ENCODE results near the gene LCK.
"Not testable (repeated sequence)": the region's sequence is repeated elsewhere in the genome, so short reads cannot be mapped to it uniquely, and the experiment has no call there.

The LCK gene

GRCh38 chr1:32274646-32275340, 23.7 kb downstream of the LCK start:
- no peak for DNase-seq

GRCh38 chr1:32275424-32275823, 24.4 kb downstream of the LCK start:
- DNase-seq: no peak

DNA sequence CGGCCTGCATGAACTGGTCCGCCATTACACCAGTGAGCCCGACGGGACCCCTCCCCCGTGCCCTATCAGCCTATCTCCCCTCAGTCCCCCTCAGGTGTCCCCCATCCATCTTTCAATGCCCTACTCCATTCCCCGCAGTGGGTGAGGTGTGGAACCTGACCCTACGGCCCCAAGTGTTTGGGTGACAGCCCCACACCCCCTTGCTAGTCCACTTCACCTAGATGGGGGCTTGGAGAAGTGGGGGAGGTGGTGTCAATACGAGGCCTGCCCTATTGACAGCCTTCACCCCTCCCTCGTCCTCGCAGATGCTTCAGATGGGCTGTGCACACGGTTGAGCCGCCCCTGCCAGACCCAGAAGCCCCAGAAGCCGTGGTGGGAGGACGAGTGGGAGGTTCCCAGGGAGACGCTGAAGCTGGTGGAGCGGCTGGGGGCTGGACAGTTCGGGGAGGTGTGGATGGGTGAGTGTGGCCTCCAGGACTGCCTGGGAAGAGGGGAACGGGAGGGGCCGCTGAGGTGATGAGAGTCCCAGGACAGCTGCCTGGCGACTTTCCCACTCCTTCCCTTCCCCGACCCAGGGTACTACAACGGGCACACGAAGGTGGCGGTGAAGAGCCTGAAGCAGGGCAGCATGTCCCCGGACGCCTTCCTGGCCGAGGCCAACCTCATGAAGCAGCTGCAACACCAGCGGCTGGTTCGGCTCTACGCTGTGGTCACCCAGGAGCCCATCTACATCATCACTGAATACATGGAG, 25.1 kb downstream of the LCK start:
- DNase-seq: no peak

- DNase-seq: not testable (repeated sequence)
These were observed 33.7 kb downstream of the LCK start for GRCh38 chr1:32284777-32285176.

- no peak for DNase-seq
These were observed 34.6 kb downstream of the LCK start for GRCh38 chr1:32285658-32286057.

DNA sequence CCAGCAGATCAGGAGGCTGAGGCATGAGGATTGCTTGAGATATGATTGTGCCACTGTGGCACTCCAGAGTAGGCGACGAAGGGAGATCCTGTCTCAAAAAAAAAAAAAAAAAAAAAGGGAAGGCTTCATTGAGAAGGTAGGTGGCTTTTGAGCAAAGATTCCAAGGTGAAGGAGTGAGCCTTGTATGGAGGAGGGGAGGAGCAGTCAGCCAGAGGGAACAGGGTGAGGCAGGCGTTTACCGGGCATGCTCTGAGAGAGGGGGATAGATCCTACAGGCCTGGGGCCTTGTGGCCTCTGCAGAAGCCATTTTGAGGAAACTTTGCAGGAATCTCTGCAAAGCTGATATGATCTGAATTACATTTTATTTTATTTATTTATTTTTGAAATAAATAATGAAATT, 35.7 kb downstream of the LCK start:
- no peak for DNase-seq

DNA sequence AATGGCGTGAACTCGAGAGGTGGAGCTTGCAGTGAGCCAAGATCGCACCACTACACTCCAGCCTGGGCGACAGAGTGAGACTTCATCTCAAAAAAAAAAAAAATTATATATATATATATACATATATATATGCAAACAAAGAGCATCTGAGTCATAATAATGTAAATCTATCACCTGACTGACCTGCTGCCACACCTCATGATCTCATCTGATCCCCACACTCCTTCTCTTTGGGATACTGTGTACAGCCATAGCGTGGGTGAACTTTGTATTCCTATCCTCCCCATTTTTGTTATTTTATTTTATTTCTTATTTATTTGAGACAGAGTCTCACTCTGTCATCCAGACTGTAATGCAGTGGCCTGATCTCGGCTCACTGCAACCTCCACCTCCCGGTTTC, 38.2 kb downstream of the LCK start:
- no peak for DNase-seq

DNA sequence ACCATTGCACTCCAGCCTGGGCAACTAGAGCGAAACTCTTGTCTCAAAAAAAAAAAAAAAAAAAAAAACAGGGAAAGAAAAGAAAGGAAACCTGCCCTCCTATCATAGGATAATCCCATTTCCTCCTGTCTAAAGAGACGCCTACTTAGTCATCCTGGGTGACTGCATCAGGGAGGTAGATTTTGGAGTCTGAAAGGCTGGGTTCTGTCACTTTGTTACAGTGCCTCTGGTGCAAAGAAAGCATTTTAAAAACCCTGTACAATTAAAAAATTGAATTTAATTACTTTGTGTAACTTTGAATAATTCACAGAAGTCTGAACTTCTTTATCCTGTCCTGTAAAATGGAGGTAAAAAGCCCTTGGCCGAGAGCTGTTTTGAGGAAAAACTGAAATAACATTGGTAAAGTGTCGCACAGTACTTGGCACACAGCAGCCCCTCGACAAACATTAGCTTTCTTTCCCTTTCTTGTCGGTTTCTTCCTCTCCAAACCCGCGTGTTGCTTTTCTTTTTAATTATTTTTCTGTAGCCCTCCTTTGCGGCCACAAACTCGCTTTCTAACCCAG, 40.2 kb downstream of the LCK start:
- peak; percentile 33 for DNase-seq

GRCh38 chr1:32291708-32292538, 40.9 kb downstream of the LCK start, which contains the start of gene HDAC1:
TSS of gene HDAC1 (plus strand) at chr1:32292083. CDS start at chr1:32292170, 87 bp downstream.
- peak; percentile 96 for DNase-seq

- DNase-seq: not testable (repeated sequence)
These were observed 47.1 kb downstream of the LCK start for GRCh38 chr1:32298211-32298610.

GRCh38 chr1:32299327-32299726, 48.3 kb downstream of the LCK start:
- no peak for DNase-seq

- no peak for DNase-seq
These were observed 52.3 kb downstream of the LCK start for GRCh38 chr1:32303358-32303757.

- DNase-seq: peak; percentile 22
These were observed 53.0 kb downstream of the LCK start for GRCh38 chr1:32303997-32304622.

- no peak for DNase-seq
These were observed 54.2 kb downstream of the LCK start for GRCh38 chr1:32305310-32305709.

GRCh38 chr1:32307324-32307723, 56.3 kb downstream of the LCK start:
- peak; percentile 8 for DNase-seq

DNA sequence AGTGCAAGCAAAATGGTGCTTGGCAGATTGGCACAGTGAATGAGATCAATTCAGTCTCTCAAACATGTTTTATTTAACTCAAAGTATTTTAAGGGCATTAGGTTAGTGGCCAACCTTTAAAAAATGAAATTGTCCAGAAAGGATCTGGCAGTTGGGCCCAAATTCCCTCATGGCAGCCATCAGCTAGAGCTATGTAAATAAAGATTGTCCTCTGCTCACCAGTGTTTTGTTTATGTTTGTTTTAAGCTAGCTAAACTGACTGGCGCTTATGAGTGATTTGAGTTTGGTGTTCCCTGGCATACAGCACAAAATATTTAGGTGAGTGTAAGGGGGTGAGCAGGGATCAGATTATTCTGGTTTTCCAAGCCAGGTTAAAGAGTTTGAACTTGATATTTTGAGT, 58.9 kb downstream of the LCK start:
- DNase-seq: no peak

DNA sequence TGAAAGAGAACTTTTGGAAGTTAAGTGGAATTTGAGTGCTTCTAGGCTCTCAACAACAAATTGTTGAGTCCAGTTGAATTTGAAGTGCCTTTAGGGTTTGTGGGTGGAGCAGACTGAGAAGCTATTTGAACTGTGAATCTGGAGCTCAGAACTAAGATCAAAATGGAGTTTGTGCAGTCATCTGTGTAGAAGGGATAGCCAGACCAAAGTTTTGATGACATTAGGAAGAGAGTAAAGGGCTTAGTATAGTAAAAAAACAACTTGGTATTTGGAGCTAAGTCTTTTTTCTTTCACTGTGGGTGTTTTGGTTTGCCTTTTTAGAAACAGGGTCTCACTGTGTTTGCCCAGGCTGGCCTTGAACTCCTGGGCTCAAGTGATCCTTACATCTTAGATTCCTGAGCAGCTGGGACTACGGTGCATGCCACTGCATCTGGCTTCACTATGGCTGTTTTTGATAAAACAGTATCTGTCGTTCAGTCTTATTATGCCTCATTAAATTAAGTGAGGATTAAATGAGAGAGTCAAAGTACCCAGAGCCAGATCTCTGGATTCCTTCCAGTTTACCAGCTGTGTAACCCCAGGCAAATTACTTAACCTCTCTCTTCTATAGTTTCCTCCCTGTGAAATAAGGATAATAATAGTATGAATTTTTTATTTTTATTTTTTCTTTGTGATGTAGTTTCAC, 60.8 kb downstream of the LCK start:
- DNase-seq: no peak

DNA sequence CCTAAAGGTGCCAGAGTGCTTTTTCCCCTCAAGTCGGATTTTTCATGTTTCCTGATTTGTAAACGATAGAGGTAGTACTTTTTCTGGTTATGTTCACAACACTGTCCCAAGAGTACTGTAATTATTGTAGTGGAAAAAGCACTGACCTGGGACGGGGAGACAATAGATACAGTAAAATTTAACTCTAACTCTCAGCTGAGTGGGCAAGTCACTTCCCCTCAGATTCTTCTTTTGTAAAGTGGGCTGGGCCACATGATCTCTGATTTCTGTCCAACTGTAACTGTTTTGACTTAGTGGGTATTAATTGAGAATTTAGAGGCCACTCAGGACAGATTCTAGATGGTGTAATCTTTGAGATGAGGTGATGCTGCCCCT, 65.8 kb downstream of the LCK start:
- no peak for DNase-seq

DNA sequence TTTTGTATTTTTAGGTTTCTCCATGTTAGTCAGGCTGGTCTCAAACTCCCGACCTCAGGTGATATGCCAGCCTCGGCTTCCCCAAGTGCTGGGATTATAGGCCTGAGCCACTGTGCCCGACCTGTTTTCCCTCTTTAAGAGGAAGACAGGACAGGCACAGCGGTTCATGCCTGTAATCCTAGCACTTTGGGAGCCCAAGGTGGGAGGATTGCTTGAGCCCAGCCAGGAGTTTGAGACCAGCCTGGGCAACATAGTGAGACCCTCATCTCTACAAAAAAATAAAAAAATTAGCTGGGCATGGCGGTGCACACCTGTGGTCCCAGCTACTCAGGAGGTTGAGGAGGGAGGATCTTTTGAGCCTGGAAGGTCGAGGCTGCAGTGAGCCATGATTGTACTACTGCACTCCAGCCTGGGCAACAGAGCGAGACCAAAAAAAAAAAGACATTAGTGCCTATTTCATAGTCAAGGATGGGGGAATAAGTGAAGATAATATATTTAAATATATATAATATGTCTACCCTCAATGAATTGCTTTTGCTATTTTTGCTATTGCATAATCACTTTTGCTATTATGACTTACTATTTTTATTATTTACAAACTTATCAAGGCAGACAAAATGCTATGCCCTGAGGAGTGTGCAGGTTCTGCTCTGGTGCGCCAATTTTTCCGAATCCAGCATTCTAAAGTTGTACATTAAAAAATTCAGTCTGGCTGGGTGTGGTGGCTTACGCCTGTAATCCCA, 67.2 kb downstream of the LCK start:
- DNase-seq: no peak

DNA sequence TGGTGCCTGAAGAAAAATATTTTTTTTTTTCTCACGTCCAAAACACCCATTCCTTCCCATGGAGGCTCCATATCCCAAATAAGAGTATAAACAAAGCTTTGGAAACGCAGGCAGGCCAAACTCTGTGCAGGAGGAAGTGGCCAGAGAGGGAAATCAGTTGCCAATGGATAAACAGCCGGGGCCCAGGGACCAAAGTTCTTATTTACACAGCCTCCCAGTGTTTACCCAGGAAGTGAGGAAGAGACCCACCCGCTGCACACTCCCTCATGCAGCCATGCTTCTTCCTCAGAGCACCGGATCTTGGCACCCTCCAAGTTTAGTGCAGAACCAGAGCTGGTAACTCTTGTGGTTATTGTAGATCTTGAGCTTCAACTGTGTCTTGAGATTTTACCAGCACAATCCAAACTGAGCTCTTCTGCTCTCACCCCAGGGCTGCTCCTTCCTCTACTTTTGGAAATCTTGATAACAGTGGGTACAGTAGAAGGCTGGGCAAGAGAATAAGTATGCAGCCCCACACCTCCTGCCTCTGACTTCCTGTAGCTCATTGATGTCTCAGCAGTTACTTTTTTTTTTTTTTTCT, 70.7 kb downstream of the LCK start:
- DNase-seq: no peak

DNA sequence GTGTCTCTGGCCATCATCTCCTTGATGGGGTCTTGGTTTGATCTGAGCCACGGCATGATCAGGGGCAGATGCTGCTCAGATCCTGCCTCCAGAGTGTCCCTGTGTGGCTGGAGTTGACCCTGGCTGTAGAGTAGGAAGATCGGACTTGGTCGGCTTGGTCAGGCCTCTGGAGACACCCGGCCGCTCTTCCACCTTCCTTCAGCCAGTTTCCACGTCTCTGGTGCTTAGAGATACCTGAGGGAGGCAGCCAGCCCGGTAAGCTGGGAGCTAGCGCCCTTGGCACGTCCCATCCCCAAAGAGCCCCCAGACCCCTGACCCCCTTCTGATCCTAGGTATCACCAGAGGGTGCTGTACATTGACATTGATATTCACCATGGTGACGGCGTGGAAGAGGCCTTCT, 76.1 kb downstream of the LCK start:
- no peak for DNase-seq

Data from fibroblast of skin of scalp (primary cell).